ENCODE results near the gene PKIG. TPM values are rescaled to one million over a fixed set of nuclear protein-coding genes. Genes with fewer than 3 reads are reported as not detected.
A peak's percentile ranks its signal among the peaks of the same experiment; 100 is the strongest.

The PKIG gene
- total RNA-seq, 2 experiments from 2014 or later: 1.1 to 1.6 TPM

GRCh38 chr20:44603327-44603726, 20.9 kb downstream of the PKIG start:
- Mint-ChIP-seq H3K4me3 (no peak overlapping the region), H3K4me1 (peaks cover 8% of the 10 kb centered on the region), H3K27me3 (no peaks in the 10 kb centered on the region), H3K27ac (no peak overlapping the region), H3K36me3 (no peaks in the 10 kb centered on the region), H3K9me3 (ENCODE audit: low read depth) (no peaks in the 10 kb centered on the region)
- ATAC-seq: no peak
- DNase-seq: no peak
- CTCF ChIA-PET: interaction anchor here (0.9 to 2.2 kb wide), 5 partner anchors 11 to 100 kb away, joined by 3 to 6 read pairs (median 4); partner anchors contain the start of gene SERINC3

- Mint-ChIP-seq H3K27me3 (no peaks in the 10 kb centered on the region), H3K4me1 (peaks cover 10% of the 10 kb centered on the region), H3K4me3 (no peak overlapping the region), H3K27ac (no peak overlapping the region), H3K36me3 (no peaks in the 10 kb centered on the region), H3K9me3 (ENCODE audit: low read depth) (no peaks in the 10 kb centered on the region)
- ATAC-seq (no peak), DNase-seq (no peak)
- CTCF ChIA-PET: no interaction called here
Observed at GRCh38 chr20:44606725-44607441, 24.5 kb downstream of the PKIG start.

- H3K4me3 Mint-ChIP-seq: no peak overlapping the region
- no peaks in the 10 kb centered on the region for H3K36me3 Mint-ChIP-seq
- ATAC-seq (no peak), DNase-seq (no peak)
- no peaks in the 10 kb centered on the region for H3K27me3 Mint-ChIP-seq
- no peaks in the 10 kb centered on the region for H3K9me3 Mint-ChIP-seq (ENCODE audit: low read depth)
- peaks cover 10% of the 10 kb centered on the region for H3K4me1 Mint-ChIP-seq
- H3K27ac Mint-ChIP-seq: no peak overlapping the region
- CTCF ChIA-PET: interaction anchor here (0.8 to 4.4 kb wide), 17 partner anchors 9 to 392 kb away, joined by 3 to 36 read pairs (median 8); partner anchors contain the start of gene TTPAL
Observed at GRCh38 chr20:44609006-44609515, 26.7 kb downstream of the PKIG start.

- H3K9me3 Mint-ChIP-seq (ENCODE audit: low read depth): no peaks in the 10 kb centered on the region
- ATAC-seq: peak; percentile 98
- DNase-seq: peak; percentile 86
- peaks cover 10% of the 10 kb centered on the region for H3K4me1 Mint-ChIP-seq
- H3K4me3 Mint-ChIP-seq: no peak overlapping the region
- peaks cover 2% of the 10 kb centered on the region for H3K36me3 Mint-ChIP-seq
- H3K27ac Mint-ChIP-seq: peak overlapping the region; percentile 70
- no peaks in the 10 kb centered on the region for H3K27me3 Mint-ChIP-seq
- CTCF ChIA-PET: interaction anchor here (0.6 to 4.4 kb wide), 42 partner anchors 8 to 1118 kb away, joined by 3 to 36 read pairs (median 4); partner anchors contain the start of genes FITM2, SERINC3 and TTPAL
Observed at GRCh38 chr20:44609516-44610312, 27.3 kb downstream of the PKIG start.

- Mint-ChIP-seq H3K9me3 (ENCODE audit: low read depth) (no peaks in the 10 kb centered on the region), H3K27me3 (no peaks in the 10 kb centered on the region), H3K4me3 (no peak overlapping the region), H3K36me3 (peaks cover 4% of the 10 kb centered on the region), H3K27ac (peak overlapping the region; percentile 70), H3K4me1 (peaks cover 16% of the 10 kb centered on the region)
- no peak for DNase-seq
- CTCF ChIA-PET: interaction anchor here (0.6 to 4.4 kb wide), 39 partner anchors 8 to 1117 kb away, joined by 3 to 36 read pairs (median 4); partner anchors contain the start of genes FITM2, SERINC3 and TTPAL
- ATAC-seq: no peak
Observed at GRCh38 chr20:44610313-44610962, 28.1 kb downstream of the PKIG start.

- H3K27ac Mint-ChIP-seq: no peak overlapping the region
- ATAC-seq: no peak
Observed at GRCh38 chr20:44613575-44613974, 31.2 kb downstream of the PKIG start.

GRCh38 chr20:44614525-44614924, 32.1 kb downstream of the PKIG start:
- Mint-ChIP-seq H3K27ac (no peak overlapping the region), H3K4me3 (no peak overlapping the region), H3K9me3 (ENCODE audit: low read depth) (no peaks in the 10 kb centered on the region), H3K4me1 (peaks cover 35% of the 10 kb centered on the region), H3K27me3 (no peaks in the 10 kb centered on the region), H3K36me3 (peaks cover 20% of the 10 kb centered on the region)
- CTCF ChIA-PET: interaction anchor here (0.8 to 2.2 kb wide), 6 partner anchors 11 to 230 kb away, joined by 3 to 6 read pairs (median 4); partner anchors contain the start of gene TTPAL
- no peak for DNase-seq
- ATAC-seq: no peak

More at GRCh38 chr20:44613575-44613974, 31.2 kb downstream of the PKIG start:
- Mint-ChIP-seq H3K4me3 (no peak overlapping the region), H3K27me3 (no peaks in the 10 kb centered on the region), H3K9me3 (ENCODE audit: low read depth) (no peaks in the 10 kb centered on the region), H3K36me3 (peaks cover 14% of the 10 kb centered on the region), H3K4me1 (peaks cover 30% of the 10 kb centered on the region)
- DNase-seq: no peak
- CTCF ChIA-PET: interaction anchor here (1.4 kb wide), 1 partner anchor 23 kb away, joined by 3 read pairs; no protein-coding TSS in a partner anchor

GRCh38 chr20:44615169-44615791, 32.9 kb downstream of the PKIG start:
- CTCF ChIA-PET: interaction anchor here (0.8 to 2.2 kb wide), 3 partner anchors 35 to 231 kb away, joined by 3 to 6 read pairs (median 4); no protein-coding TSS in a partner anchor
- Mint-ChIP-seq H3K9me3 (ENCODE audit: low read depth) (no peaks in the 10 kb centered on the region), H3K4me3 (no peak overlapping the region), H3K27ac (peak overlapping the region; percentile 38), H3K27me3 (no peaks in the 10 kb centered on the region), H3K4me1 (peaks cover 29% of the 10 kb centered on the region), H3K36me3 (peaks cover 25% of the 10 kb centered on the region)
- ATAC-seq (no peak), DNase-seq (no peak)

- Mint-ChIP-seq H3K36me3 (peaks cover 33% of the 10 kb centered on the region), H3K4me3 (no peak overlapping the region), H3K9me3 (ENCODE audit: low read depth) (no peaks in the 10 kb centered on the region), H3K4me1 (peaks cover 25% of the 10 kb centered on the region), H3K27ac (no peak overlapping the region), H3K27me3 (no peaks in the 10 kb centered on the region)
- DNase-seq (no peak), ATAC-seq (no peak)
- CTCF ChIA-PET: interaction anchor here (1.2 to 2.3 kb wide), 4 partner anchors 11 to 68 kb away, joined by 3 to 6 read pairs (median 4); no protein-coding TSS in a partner anchor
Observed at GRCh38 chr20:44615876-44616603, 33.7 kb downstream of the PKIG start.

GRCh38 chr20:44616604-44616964, 34.2 kb downstream of the PKIG start:
- H3K4me1 Mint-ChIP-seq: peaks cover 25% of the 10 kb centered on the region
- H3K9me3 Mint-ChIP-seq (ENCODE audit: low read depth): no peaks in the 10 kb centered on the region
- H3K27ac Mint-ChIP-seq: no peak overlapping the region
- H3K4me3 Mint-ChIP-seq: no peak overlapping the region
- peaks cover 37% of the 10 kb centered on the region for H3K36me3 Mint-ChIP-seq
- CTCF ChIA-PET: interaction anchor here (1.1 to 2.3 kb wide), 4 partner anchors 11 to 67 kb away, joined by 3 to 6 read pairs (median 6); no protein-coding TSS in a partner anchor
- DNase-seq (no peak), ATAC-seq (no peak)
- no peaks in the 10 kb centered on the region for H3K27me3 Mint-ChIP-seq

- no peaks in the 10 kb centered on the region for H3K9me3 Mint-ChIP-seq (ENCODE audit: low read depth)
- ATAC-seq (no peak), DNase-seq (no peak)
- H3K36me3 Mint-ChIP-seq: peaks cover 54% of the 10 kb centered on the region
- no peak overlapping the region for H3K4me3 Mint-ChIP-seq
- H3K27ac Mint-ChIP-seq: peak overlapping the region; percentile 47
- peaks cover 25% of the 10 kb centered on the region for H3K4me1 Mint-ChIP-seq
- H3K27me3 Mint-ChIP-seq: no peaks in the 10 kb centered on the region
- CTCF ChIA-PET: interaction anchor here (0.8 to 2.4 kb wide), 7 partner anchors 9 to 306 kb away, joined by 3 to 13 read pairs (median 3); no protein-coding TSS in a partner anchor
Observed at GRCh38 chr20:44618318-44618731, 35.9 kb downstream of the PKIG start.

- DNase-seq (no peak), ATAC-seq (no peak)
- Mint-ChIP-seq H3K9me3 (ENCODE audit: low read depth) (no peaks in the 10 kb centered on the region), H3K27me3 (no peaks in the 10 kb centered on the region), H3K36me3 (peaks cover 62% of the 10 kb centered on the region), H3K4me3 (no peak overlapping the region), H3K4me1 (peaks cover 25% of the 10 kb centered on the region), H3K27ac (no peak overlapping the region)
- CTCF ChIA-PET: interaction anchor here (1.1 to 2.4 kb wide), 3 partner anchors 10 to 307 kb away, joined by 3 to 13 read pairs (median 3); no protein-coding TSS in a partner anchor
Observed at GRCh38 chr20:44619294-44619693, 36.9 kb downstream of the PKIG start.

All from activated CD8-positive, alpha-beta memory T cell treated with anti-CD3 and anti-CD28 coated beads, Interleukin-2, amount 10 ng/mL, durations not matched to agents 7 days and 5 days (primary cell).